PC-3 (cell line): ENCODE data around the gene CCDC174. TPM values are rescaled to one million over a fixed set of nuclear protein-coding genes. Genes with fewer than 3 reads are reported as not detected.

ENCODE experiments used
- ATAC-seq: fragments of 200-7000 bp; cut with Tn5 transposase; 2 replicates; pipeline ENCODE4 v1.9.1; 2020; ENCODE audit warnings: mild to moderate bottlenecking, moderate library complexity
- BruUV-seq: library from RNA; stranded (reverse); fragments of 400-500 nt; replicated peaks from 2 replicates; lab custom pipeline; 2021; lab: Mats Ljungman, UMichigan
- CTCF ChIA-PET: fragments of 300-600 bp; sonication (Branson Sonifier 250); formaldehyde crosslinking; loops from one replicate; lab custom pipeline; 2022; ENCODE audit warnings: antibody characterized with exemption; lab: Charles Lee
- POLR2A ChIA-PET: fragments of 300-600 bp; sonication (Branson Sonifier 250); formaldehyde crosslinking; loops from one replicate; lab custom pipeline; 2022; ENCODE audit warnings: antibody characterized with exemption; ENCODE audit not compliant: unreplicated experiment; lab: Charles Lee
- DNase-seq: peaks from one replicate; pipeline ENCODE4 v3.0.0-alpha.2; 2015
- H2AFZ ChIP-seq: fragments of 300-600 bp; sonication (generic); 2 replicates; pipeline ENCODE4 v1.6.0; 2016; ENCODE audit warnings: antibody characterized with exemption, low read length
- H3F3A ChIP-seq: fragments of 300-600 bp; sonication (generic); one replicate; pipeline ENCODE4 v1.6.0; 2017; ENCODE audit warnings: antibody characterized with exemption, low read length, control low read depth, mild to moderate bottlenecking; ENCODE audit not compliant: unreplicated experiment
- H3K27ac ChIP-seq: fragments of 300-600 bp; sonication (generic); 2 replicates; pipeline ENCODE4 v1.5.1; 2016; ENCODE audit warnings: mild to moderate bottlenecking, low read length
- H3K27me3 ChIP-seq: fragments of 300-600 bp; sonication (generic); 2 replicates; pipeline ENCODE4 v1.6.1; 2016; ENCODE audit warnings: low read length, mixed read lengths
- H3K36me3 ChIP-seq: fragments of 300-600 bp; sonication (generic); 2 replicates; pipeline ENCODE4 v1.6.1; 2016; ENCODE audit warnings: low read depth, mixed run types, low read length, mixed read lengths
- H3K4me1 ChIP-seq: fragments of 300-600 bp; sonication (generic); 2 replicates; pipeline ENCODE4 v1.5.1; 2016; ENCODE audit warnings: low read length; ENCODE audit not compliant: insufficient read depth
- H3K4me2 ChIP-seq: fragments of 300-600 bp; sonication (generic); 2 replicates; pipeline ENCODE4 v1.6.0; 2016; ENCODE audit warnings: low read length
- H3K4me3 ChIP-seq: fragments of 300-600 bp; sonication (generic); 2 replicates; pipeline ENCODE4 v1.5.1; 2016; ENCODE audit warnings: mild to moderate bottlenecking, low read length, mixed read lengths
- H3K79me2 ChIP-seq: fragments of 300-600 bp; sonication (generic); 2 replicates; pipeline ENCODE4 v1.6.1; 2017; ENCODE audit warnings: low read length, mixed read lengths
- H3K9ac ChIP-seq: fragments of 300-600 bp; sonication (generic); 2 replicates; pipeline ENCODE4 v1.6.0; 2016; ENCODE audit warnings: mild to moderate bottlenecking, low read length
- H3K9me2 ChIP-seq: fragments of 300-600 bp; sonication (generic); replicated peaks from 2 replicates; pipeline ENCODE4 v1.6.1; 2016; ENCODE audit warnings: mixed run types, low read length, mixed read lengths
- H3K9me3 ChIP-seq: fragments of 300-600 bp; sonication (generic); 2 replicates; pipeline ENCODE4 v1.6.1; 2016; ENCODE audit warnings: low read length, mixed read lengths
- H4K20me1 ChIP-seq: fragments of 300-600 bp; sonication (generic); 2 replicates; pipeline ENCODE4 v1.6.1; 2016; ENCODE audit warnings: low read length, mixed read lengths
- EZH2 ChIP-seq: fragments of 300-600 bp; sonication (generic); IDR thresholded peaks from one replicate; pipeline ENCODE4 v1.6.1; 2017; ENCODE audit warnings: antibody characterized with exemption, mild to moderate bottlenecking, low read length; ENCODE audit not compliant: unreplicated experiment
- EZH2phosphoT487 ChIP-seq: fragments of 300-600 bp; sonication (generic); IDR thresholded peaks from 2 replicates; pipeline ENCODE4 v1.6.1; 2018; ENCODE audit warnings: mild to moderate bottlenecking, antibody characterized with exemption, low read length, borderline replicate concordance
- intact Hi-C: fragments of 100-400 bp; cut with micrococcal nuclease; formaldehyde crosslinking; loops from 2 replicates; pipeline ENCODE4 v1.9.0; 2023
- total RNA-seq: library from RNA; depleted of rRNA; stranded (reverse); fragments of >200 nt; gene quantifications from 2 replicates; pipeline ENCODE4 v1.2.3, GENCODE V29; 2014
- TF ChIP-seq, protein P1 (sequence below): fragments of 300-600 bp; sonication (generic); conservative IDR thresholded peaks from 2 replicates; pipeline ENCODE4 v1.5.1; 2017; ENCODE audit warnings: antibody characterized with exemption, low read depth, mild to moderate bottlenecking, low read length

The CCDC174 gene
- total RNA-seq, 1 experiment from 2014 or later: 8.2 TPM

DNA sequence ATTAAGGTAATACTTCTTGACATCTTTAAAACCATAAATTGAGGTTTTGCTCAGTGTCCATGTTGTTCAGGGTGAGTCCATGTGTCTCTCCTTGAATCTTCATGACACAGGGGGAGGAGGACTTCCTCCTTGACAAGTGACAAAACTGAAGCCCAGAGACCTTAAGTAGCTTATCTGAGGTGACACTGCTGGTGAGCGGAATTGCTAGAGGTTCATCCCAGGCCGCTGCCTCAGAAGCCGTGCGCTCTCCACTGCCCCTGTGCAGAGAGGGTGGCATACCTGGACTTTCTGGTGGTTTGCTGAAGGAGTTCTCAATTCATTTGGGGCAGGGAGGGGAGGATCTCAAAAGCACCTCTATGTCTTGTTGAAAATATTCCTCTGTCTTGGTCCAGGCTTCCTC is 23.2 kb upstream of the CCDC174 start:
- ChIA-PET POLR2A (no interaction called here), CTCF (no interaction called here)
- H3K9me2 ChIP-seq: no peaks in the 10 kb centered on the region
- H3F3A ChIP-seq: no peaks in the 10 kb centered on the region
- TF ChIP-seq EZH2phosphoT487 (no peak), EZH2 (no peak)
- TF ChIP-seq, protein P1, sequence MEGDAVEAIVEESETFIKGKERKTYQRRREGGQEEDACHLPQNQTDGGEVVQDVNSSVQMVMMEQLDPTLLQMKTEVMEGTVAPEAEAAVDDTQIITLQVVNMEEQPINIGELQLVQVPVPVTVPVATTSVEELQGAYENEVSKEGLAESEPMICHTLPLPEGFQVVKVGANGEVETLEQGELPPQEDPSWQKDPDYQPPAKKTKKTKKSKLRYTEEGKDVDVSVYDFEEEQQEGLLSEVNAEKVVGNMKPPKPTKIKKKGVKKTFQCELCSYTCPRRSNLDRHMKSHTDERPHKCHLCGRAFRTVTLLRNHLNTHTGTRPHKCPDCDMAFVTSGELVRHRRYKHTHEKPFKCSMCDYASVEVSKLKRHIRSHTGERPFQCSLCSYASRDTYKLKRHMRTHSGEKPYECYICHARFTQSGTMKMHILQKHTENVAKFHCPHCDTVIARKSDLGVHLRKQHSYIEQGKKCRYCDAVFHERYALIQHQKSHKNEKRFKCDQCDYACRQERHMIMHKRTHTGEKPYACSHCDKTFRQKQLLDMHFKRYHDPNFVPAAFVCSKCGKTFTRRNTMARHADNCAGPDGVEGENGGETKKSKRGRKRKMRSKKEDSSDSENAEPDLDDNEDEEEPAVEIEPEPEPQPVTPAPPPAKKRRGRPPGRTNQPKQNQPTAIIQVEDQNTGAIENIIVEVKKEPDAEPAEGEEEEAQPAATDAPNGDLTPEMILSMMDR: no peak
- ATAC-seq (no peak), DNase-seq (no peak)
- peaks cover 22% of the 10 kb centered on the region for H3K4me1 ChIP-seq
- no peak overlapping the region for H3K27ac ChIP-seq
- no peaks in the 10 kb centered on the region for H4K20me1 ChIP-seq
- H3K9ac ChIP-seq: no peak overlapping the region
- no peak overlapping the region for H3K4me2 ChIP-seq
- no peaks in the 10 kb centered on the region for H3K79me2 ChIP-seq
- no peak overlapping the region for H3K4me3 ChIP-seq
- no TSS peak for BruUV-seq
- no peaks in the 10 kb centered on the region for H3K9me3 ChIP-seq
- intact Hi-C loops: no loop called here
- H2AFZ ChIP-seq: no peak overlapping the region
- no peaks in the 10 kb centered on the region for H3K27me3 ChIP-seq
- no peaks in the 10 kb centered on the region for H3K36me3 ChIP-seq

DNA sequence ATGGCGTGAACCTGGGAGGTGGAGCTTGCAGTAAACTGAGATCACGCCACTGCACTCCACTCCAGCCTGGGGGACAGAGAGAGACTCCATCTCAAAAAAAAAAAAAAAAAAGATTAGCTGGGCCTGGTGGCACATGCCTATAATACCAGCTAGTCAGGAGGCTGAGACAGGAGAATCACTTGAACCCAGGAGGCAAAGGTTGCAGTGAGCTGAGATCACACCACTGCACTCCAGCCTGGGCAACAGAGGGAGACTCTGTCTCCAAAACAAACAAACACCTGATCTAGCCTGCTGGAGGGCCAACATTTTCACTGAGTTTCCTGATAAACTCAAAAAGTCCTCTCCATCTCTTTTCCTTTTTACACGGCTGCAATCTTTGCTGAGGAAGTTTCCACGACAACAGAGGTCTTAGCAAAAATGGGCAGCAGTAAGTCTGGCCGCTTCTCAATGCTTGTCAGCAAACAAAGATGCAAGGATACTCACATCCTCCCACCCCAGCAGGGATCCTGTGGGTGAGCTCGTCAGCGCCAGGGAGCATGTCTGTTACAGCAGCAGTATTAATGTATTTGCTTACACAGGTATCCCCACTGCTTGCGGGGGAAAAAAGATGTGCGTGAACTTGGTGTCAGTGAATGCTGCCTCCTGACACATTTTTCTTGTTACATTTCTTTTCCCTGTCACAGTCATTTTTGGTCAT is 21.0 kb upstream of the CCDC174 start:
- Histone ChIP-seq H3F3A (no peaks in the 10 kb centered on the region), H3K79me2 (no peaks in the 10 kb centered on the region), H3K27me3 (no peaks in the 10 kb centered on the region), H3K9me2 (no peaks in the 10 kb centered on the region), H3K36me3 (no peaks in the 10 kb centered on the region), H3K4me3 (no peak overlapping the region), H2AFZ (no peak overlapping the region), H3K4me2 (no peak overlapping the region), H3K27ac (no peak overlapping the region), H3K9ac (no peak overlapping the region), H3K4me1 (peaks cover 37% of the 10 kb centered on the region), H4K20me1 (no peaks in the 10 kb centered on the region), H3K9me3 (no peaks in the 10 kb centered on the region)
- TF ChIP-seq EZH2phosphoT487: no peak
- TF ChIP-seq, protein P1: no peak
- no peak for TF ChIP-seq EZH2
- BruUV-seq: no TSS peak
- ChIA-PET POLR2A (no interaction called here), CTCF (no interaction called here)
- ATAC-seq (no peak), DNase-seq (no peak)
- intact Hi-C loops: no loop called here

DNA sequence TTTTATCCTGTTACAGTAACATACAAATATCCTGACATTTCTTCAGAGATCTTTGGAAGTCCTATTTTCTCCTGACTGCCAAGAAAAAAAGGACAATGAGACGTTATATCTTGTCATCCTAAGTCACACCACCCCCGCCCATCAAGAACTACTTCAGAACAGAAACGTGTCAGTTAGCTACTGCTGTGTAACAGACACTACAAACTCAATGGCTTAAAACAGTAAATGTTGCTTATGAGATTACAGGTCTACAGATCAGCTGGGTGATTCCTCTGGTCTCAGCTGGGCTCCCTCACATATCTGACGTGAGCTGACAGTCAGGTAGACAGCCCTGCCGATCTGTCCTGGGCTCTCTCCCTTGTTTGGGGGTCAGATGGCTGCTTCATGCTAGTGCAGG is 20.5 kb upstream of the CCDC174 start:
- no peaks in the 10 kb centered on the region for H3F3A ChIP-seq
- H3K9ac ChIP-seq: no peak overlapping the region
- ChIA-PET POLR2A (no interaction called here), CTCF (no interaction called here)
- BruUV-seq: no TSS peak
- no peak overlapping the region for H3K4me3 ChIP-seq
- H3K9me3 ChIP-seq: no peaks in the 10 kb centered on the region
- intact Hi-C loops: no loop called here
- no peak overlapping the region for H2AFZ ChIP-seq
- DNase-seq: no peak
- ATAC-seq: no peak
- H3K4me2 ChIP-seq: no peak overlapping the region
- no peaks in the 10 kb centered on the region for H4K20me1 ChIP-seq
- H3K36me3 ChIP-seq: no peaks in the 10 kb centered on the region
- no peaks in the 10 kb centered on the region for H3K27me3 ChIP-seq
- no peaks in the 10 kb centered on the region for H3K9me2 ChIP-seq
- no peaks in the 10 kb centered on the region for H3K79me2 ChIP-seq
- H3K4me1 ChIP-seq: peaks cover 41% of the 10 kb centered on the region
- no peak for TF ChIP-seq EZH2phosphoT487
- no peak for TF ChIP-seq EZH2
- TF ChIP-seq, protein P1: no peak
- H3K27ac ChIP-seq: no peak overlapping the region
